DMS153 (cell line): ENCODE measurements around the gene ABHD12B.
"Not testable (repeated sequence)": the region's sequence is repeated elsewhere in the genome, so short reads cannot be mapped to it uniquely, and the experiment has no call there.

ENCODE experiments used
- DNase-seq: peaks from one replicate; lab custom pipeline; 2025; lab: John Stamatoyannopoulos, UW

Gene ABHD12B

GRCh38 chr14:50936016-50936340, 64.1 kb downstream of the ABHD12B start:
- DNase-seq, result no peak

GRCh38 chr14:50936882-50937281, 65.0 kb downstream of the ABHD12B start:
- no peak for DNase-seq

- DNase-seq, result no peak
These were observed 65.5 kb downstream of the ABHD12B start for GRCh38 chr14:50937325-50937724.

GRCh38 chr14:50937800-50938199, 65.9 kb downstream of the ABHD12B start:
- DNase-seq, result no peak

GRCh38 chr14:50941151-50941550, 69.3 kb downstream of the ABHD12B start:
- DNase-seq, result no peak

GRCh38 chr14:50941638-50942037, 69.8 kb downstream of the ABHD12B start:
- DNase-seq, result not testable (repeated sequence)

- DNase-seq, result no peak
These were observed 71.5 kb downstream of the ABHD12B start for GRCh38 chr14:50943261-50943942.

GRCh38 chr14:50943943-50944646, 72.2 kb downstream of the ABHD12B start, which contains the start of gene PYGL:
TSS of gene PYGL (minus strand) at chr14:50944483. CDS start at chr14:50944403, 80 bp downstream.
- DNase-seq, result no peak

GRCh38 chr14:50944647-50945413, 73.0 kb downstream of the ABHD12B start:
- peak; percentile 53 for DNase-seq

GRCh38 chr14:50946234-50946935, 74.5 kb downstream of the ABHD12B start:
- no peak for DNase-seq

GRCh38 chr14:50947446-50947845, 75.6 kb downstream of the ABHD12B start:
- peak; percentile 29 for DNase-seq

GRCh38 chr14:50948205-50948604, 76.4 kb downstream of the ABHD12B start:
- DNase-seq, result no peak

GRCh38 chr14:50951032-50951431, 79.2 kb downstream of the ABHD12B start:
- no peak for DNase-seq

GRCh38 chr14:50953502-50953901, 81.6 kb downstream of the ABHD12B start:
- DNase-seq, result no peak
